Upper lobe of left lung (tissue), 4 donors: ENCODE results near the gene C4BPB.

Experiments used
- EP300 ChIP-seq, 4 donors: sonication (generic); formaldehyde crosslinking; IDR thresholded peaks; one replicate each; pipeline ENCODE4 v1.5.1; 2017; ENCODE audit warnings: antibody characterized with exemption in 4 of 4, control low read depth in 2 of 4
- POLR2A ChIP-seq, 4 donors: fragments of 450-650 bp; IDR thresholded peaks; one replicate each; pipeline ENCODE4 v1.5.1; 2016 to 2017; ENCODE audit warnings: antibody characterized with exemption in 4 of 4, mild to moderate bottlenecking in 2 of 4
- POLR2AphosphoS5 ChIP-seq, 2 donors: sonication (generic); formaldehyde crosslinking; IDR thresholded peaks; one replicate each; pipeline ENCODE4 v1.5.1; 2017; ENCODE audit warnings: antibody characterized with exemption in 2 of 2
- TF ChIP-seq, protein P1 (sequence below), 6 experiments: fragments of 450-650 bp in 4 of 6; fragments of 200-600 bp in 2 of 6; sonication (generic) in 2 of 6; IDR thresholded peaks; one replicate each; pipeline ENCODE4 v1.5.1; 2016 to 2019; ENCODE audit warnings: antibody characterized with exemption in 6 of 6

DNA sequence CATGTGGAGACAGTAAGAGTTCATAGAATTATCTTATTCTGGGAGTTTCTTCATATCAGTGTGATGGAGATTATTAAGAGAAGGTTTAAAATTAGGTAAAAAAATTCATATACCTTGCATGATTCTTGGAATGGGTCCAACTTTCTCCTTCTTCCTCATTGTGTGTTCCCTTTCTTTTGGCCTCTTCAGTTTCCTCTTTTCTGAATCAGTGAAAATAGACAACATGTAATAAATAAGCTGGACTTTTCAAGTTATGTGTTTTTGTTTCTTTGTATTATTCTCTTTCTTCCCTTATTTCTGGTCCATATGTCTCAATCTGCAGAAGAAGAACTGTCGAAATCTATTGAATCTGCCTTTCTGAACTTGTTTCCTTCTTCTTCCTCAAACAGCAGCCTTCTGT lies 45.9 kb downstream of the C4BPB start:
- TF ChIP-seq, protein P1, sequence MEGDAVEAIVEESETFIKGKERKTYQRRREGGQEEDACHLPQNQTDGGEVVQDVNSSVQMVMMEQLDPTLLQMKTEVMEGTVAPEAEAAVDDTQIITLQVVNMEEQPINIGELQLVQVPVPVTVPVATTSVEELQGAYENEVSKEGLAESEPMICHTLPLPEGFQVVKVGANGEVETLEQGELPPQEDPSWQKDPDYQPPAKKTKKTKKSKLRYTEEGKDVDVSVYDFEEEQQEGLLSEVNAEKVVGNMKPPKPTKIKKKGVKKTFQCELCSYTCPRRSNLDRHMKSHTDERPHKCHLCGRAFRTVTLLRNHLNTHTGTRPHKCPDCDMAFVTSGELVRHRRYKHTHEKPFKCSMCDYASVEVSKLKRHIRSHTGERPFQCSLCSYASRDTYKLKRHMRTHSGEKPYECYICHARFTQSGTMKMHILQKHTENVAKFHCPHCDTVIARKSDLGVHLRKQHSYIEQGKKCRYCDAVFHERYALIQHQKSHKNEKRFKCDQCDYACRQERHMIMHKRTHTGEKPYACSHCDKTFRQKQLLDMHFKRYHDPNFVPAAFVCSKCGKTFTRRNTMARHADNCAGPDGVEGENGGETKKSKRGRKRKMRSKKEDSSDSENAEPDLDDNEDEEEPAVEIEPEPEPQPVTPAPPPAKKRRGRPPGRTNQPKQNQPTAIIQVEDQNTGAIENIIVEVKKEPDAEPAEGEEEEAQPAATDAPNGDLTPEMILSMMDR (IDR thresholded peaks at IDR 0.05): no peak
- TF ChIP-seq POLR2A (IDR thresholded peaks at IDR 0.05) (no peak), POLR2AphosphoS5 (IDR thresholded peaks at IDR 0.05) (no peak), EP300 (IDR thresholded peaks at IDR 0.05) (no peak)
